Chondrocyte (in vitro differentiated cells): ENCODE measurements around the gene PPP4R4. TPM values are rescaled to one million over a fixed set of nuclear protein-coding genes. Genes with fewer than 3 reads are reported as not detected.

Experiments
- DNase-seq: peaks from one replicate; pipeline ENCODE4 v3.0.0; 2021; ENCODE audit warnings: mixed read lengths, low spot score
- H3K27ac Mint-ChIP-seq: one replicate; pipeline ENCODE4 v1.8.0; 2021; ENCODE audit warnings: mild to moderate bottlenecking, moderate library complexity, mixed read lengths; ENCODE audit not compliant: unreplicated experiment
- H3K27me3 Mint-ChIP-seq: 2 replicates; pipeline ENCODE4 v1.8.0; 2021; ENCODE audit warnings: low read depth, mixed read lengths
- H3K36me3 Mint-ChIP-seq: 2 replicates; pipeline ENCODE4 v1.8.0; 2021; ENCODE audit warnings: low read depth, mixed read lengths
- H3K4me1 Mint-ChIP-seq: 2 replicates; pipeline ENCODE4 v1.8.0; 2021; ENCODE audit warnings: low read depth, mild to moderate bottlenecking, mixed read lengths
- H3K4me3 Mint-ChIP-seq: one replicate; pipeline ENCODE4 v1.8.0; 2021; ENCODE audit warnings: mild to moderate bottlenecking, moderate library complexity, mixed read lengths; ENCODE audit not compliant: unreplicated experiment
- H3K9me3 Mint-ChIP-seq: 2 replicates; pipeline ENCODE4 v1.8.0; 2021; ENCODE audit warnings: low read depth, mixed read lengths
- CTCF ChIP-seq: fragments of 200-600 bp; sonication (generic); IDR thresholded peaks from 2 replicates; pipeline ENCODE4 v1.5.0; 2021; ENCODE audit warnings: antibody characterized with exemption, mild to moderate bottlenecking, moderate library complexity
- total RNA-seq: library from RNA; stranded (reverse); gene quantifications from 3 replicates; pipeline ENCODE4 v1.2.1, GENCODE V29; 2021

Gene PPP4R4
- total RNA-seq, 1 donor from 2014 or later, result 0.22 TPM

GRCh38 chr14:94164685-94165431 lies 9.3 kb upstream of the PPP4R4 start:
- no peak for DNase-seq
- Mint-ChIP-seq H3K36me3 (peaks cover 2% of the 10 kb centered on the region), H3K4me3 (no peak overlapping the region), H3K9me3 (peaks cover 5% of the 10 kb centered on the region), H3K4me1 (peaks cover 8% of the 10 kb centered on the region), H3K27me3 (peaks cover 54% of the 10 kb centered on the region), H3K27ac (no peak overlapping the region)
- TF ChIP-seq CTCF, result no peak

DNA sequence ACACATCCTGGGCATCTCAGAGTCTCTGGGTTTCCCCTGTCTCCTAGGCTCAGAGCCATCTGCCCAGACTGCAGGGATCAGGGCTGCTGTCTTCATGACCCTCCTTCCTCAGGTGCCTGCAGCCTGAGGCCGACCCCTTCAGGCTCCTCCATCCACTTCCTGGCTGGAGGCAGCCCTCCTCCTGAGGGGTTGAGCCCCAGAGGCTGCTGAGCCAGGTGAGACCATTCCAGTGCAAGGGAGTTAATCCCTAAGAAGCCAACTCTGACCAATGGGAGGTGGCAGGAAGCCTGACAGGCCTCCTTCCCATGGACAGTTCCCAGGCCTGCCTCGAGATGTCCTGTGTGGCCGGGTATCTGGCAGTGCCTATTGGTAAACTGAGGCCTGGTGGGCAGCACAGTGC lies 8.4 kb upstream of the PPP4R4 start:
- no peak for DNase-seq
- no peak for TF ChIP-seq CTCF
- Mint-ChIP-seq H3K36me3 (peaks cover 2% of the 10 kb centered on the region), H3K4me3 (no peak overlapping the region), H3K27ac (no peak overlapping the region), H3K9me3 (peaks cover 5% of the 10 kb centered on the region), H3K4me1 (peaks cover 8% of the 10 kb centered on the region), H3K27me3 (peaks cover 49% of the 10 kb centered on the region)

- peaks cover 2% of the 10 kb centered on the region for H3K36me3 Mint-ChIP-seq
- H3K27me3 Mint-ChIP-seq, result peaks cover 35% of the 10 kb centered on the region
- H3K4me1 Mint-ChIP-seq, result peaks cover 13% of the 10 kb centered on the region
- H3K4me3 Mint-ChIP-seq, result no peak overlapping the region
- DNase-seq, result no peak
- TF ChIP-seq CTCF, result no peak
- H3K9me3 Mint-ChIP-seq, result peaks cover 5% of the 10 kb centered on the region
- H3K27ac Mint-ChIP-seq, result no peak overlapping the region
These were observed 4.0 kb upstream of the PPP4R4 start for GRCh38 chr14:94170136-94170535.

- peaks cover 2% of the 10 kb centered on the region for H3K36me3 Mint-ChIP-seq
- peaks cover 40% of the 10 kb centered on the region for H3K27me3 Mint-ChIP-seq
- no peak for DNase-seq
- H3K27ac Mint-ChIP-seq, result no peak overlapping the region
- no peak for TF ChIP-seq CTCF
- no peak overlapping the region for H3K4me3 Mint-ChIP-seq
- peaks cover 5% of the 10 kb centered on the region for H3K9me3 Mint-ChIP-seq
- H3K4me1 Mint-ChIP-seq, result peaks cover 17% of the 10 kb centered on the region
These were observed 2.9 kb upstream of the PPP4R4 start for GRCh38 chr14:94171208-94171607.

DNA sequence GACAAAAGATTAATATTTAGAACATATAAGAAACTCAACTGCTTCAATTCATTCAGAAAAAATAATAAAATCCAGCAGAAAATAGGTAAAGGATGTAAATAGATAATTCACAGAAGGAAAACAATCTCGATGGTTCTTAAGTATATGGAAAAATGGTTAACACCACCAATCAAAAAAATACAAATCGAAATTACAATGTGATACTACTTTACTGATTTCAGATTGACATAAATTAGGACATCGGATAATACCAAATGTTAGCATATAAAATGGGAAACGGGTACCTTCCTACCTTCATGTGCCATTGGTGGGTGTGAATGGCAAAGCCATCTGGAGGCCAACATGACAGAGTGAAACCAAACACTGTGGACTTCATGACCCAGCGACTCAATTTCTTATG lies 1.6 kb upstream of the PPP4R4 start:
- Mint-ChIP-seq H3K27ac (no peak overlapping the region), H3K4me3 (no peak overlapping the region), H3K36me3 (peaks cover 2% of the 10 kb centered on the region), H3K27me3 (peaks cover 35% of the 10 kb centered on the region), H3K9me3 (peaks cover 5% of the 10 kb centered on the region), H3K4me1 (peaks cover 17% of the 10 kb centered on the region)
- no peak for DNase-seq
- no peak for TF ChIP-seq CTCF
